Measurements from ENCODE around the gene KSR1. TPM values are rescaled to one million over a fixed set of nuclear protein-coding genes. Genes with fewer than 3 reads are reported as not detected.

The KSR1 gene
- total and polyA plus RNA-seq, 9 of the 15 experiments (the other 6 are each of a cell fraction or from before 2014, with no cell fraction given) = 1.4 to 51.7 (median 18.4) TPM

DNA sequence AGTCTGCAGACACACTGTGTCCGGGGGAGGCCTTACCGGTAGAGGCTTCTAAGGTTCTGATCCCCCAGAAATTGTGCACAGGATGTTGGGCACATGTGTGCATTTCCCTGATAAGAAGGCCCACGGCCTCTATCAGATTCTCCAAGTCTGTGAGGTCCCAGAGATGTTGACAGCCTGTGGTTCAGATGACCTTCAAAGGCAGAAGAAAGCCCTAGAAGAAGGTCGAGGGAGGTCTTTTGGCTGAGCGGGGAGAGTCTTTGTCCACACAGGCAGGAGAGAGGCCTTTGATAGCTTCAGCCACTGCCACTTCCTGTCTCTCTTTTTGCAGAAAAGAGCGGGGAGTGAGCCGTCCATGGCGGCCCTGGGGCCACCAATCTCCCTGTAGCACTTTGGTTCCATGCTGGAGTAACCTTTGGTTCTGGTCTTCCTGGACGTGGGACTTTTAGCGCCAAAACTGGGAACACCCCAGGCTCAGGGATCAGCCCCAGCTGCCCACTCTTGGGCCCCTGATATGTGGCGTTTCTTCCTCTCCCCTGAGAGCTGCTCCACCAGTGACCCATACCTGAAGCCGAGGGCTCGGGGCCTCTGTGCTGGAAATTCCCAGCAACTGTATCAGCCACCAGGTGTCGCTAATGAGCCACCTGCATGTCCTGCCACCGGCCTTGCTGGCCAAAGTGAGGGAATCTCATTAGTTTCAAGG is 146.6 kb downstream of the KSR1 start (continued):
- TF ChIP-seq, protein P1, sequence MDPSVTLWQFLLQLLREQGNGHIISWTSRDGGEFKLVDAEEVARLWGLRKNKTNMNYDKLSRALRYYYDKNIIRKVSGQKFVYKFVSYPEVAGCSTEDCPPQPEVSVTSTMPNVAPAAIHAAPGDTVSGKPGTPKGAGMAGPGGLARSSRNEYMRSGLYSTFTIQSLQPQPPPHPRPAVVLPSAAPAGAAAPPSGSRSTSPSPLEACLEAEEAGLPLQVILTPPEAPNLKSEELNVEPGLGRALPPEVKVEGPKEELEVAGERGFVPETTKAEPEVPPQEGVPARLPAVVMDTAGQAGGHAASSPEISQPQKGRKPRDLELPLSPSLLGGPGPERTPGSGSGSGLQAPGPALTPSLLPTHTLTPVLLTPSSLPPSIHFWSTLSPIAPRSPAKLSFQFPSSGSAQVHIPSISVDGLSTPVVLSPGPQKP (CRISPR knock-in tag; IDR thresholded peaks at IDR 0.05) = no peak
- TF ChIP-seq MTF1 (CRISPR knock-in tag; IDR thresholded peaks at IDR 0.05; ENCODE audit: borderline replicate concordance) (no peak), POLR2AphosphoS2 (IDR thresholded peaks at IDR 0.05; ENCODE audit: low read length) (no peak), BCOR (IDR thresholded peaks at IDR 0.05) (0 out of 2 replicates have a peak, but pooled peaks have one; percentile 22), ZNF133 (CRISPR knock-in tag; IDR thresholded peaks at IDR 0.05) (no peak), ZNF274 (IDR thresholded peaks at IDR 0.05; ENCODE audit: borderline replicate concordance, low read depth, low read length) (no peak), ATF1 (CRISPR knock-in tag; IDR thresholded peaks at IDR 0.05) (no peak), ATF1 (tag; IDR thresholded peaks at IDR 0.05) (no peak; the same call in 1 of the 2 replicates), ZNF584 (CRISPR knock-in tag; IDR thresholded peaks at IDR 0.05; ENCODE audit: low read depth) (peak; percentile 75), EP400 (IDR thresholded peaks at IDR 0.05) (0 out of 2 replicates have a peak, but pooled peaks have one; percentile 68), VEZF1 (CRISPR knock-in tag; IDR thresholded peaks at IDR 0.05) (peak; percentile 53; the same call in 1 of the 2 replicates), YY1 (IDR thresholded peaks at IDR 0.05; ENCODE audit: borderline replicate concordance in 1 of 3, control insufficient read depth in 1 of 3, extremely low read depth in 1 of 3, insufficient read depth in 3 of 3, insufficient read length in 1 of 3, insufficient replicate concordance in 2 of 3, low read depth in 1 of 3, low read length in 2 of 3) (peak in 1 of 3 experiments; percentile 63), TEAD2 (tag; IDR thresholded peaks at IDR 0.05) (no peak), RBM17 (IDR thresholded peaks at IDR 0.05; ENCODE audit: borderline replicate concordance, low read depth, low read length) (no peak), TFAP4 (CRISPR knock-in tag; IDR thresholded peaks at IDR 0.05; ENCODE audit: borderline replicate concordance) (peak; percentile 23; the same call in 1 of the 2 replicates), ZBTB7A (IDR thresholded peaks at IDR 0.05; ENCODE audit: borderline replicate concordance, control insufficient read depth, low read depth, low read length) (no peak), ZNF655 (CRISPR knock-in tag; IDR thresholded peaks at IDR 0.05) (no peak), KDM4B (IDR thresholded peaks at IDR 0.05; ENCODE audit: borderline replicate concordance in 2 of 2, low read depth in 1 of 2) (no peak; a peak in 1 of 4 replicates), STAT5A (IDR thresholded peaks at IDR 0.05; ENCODE audit: borderline replicate concordance, low read length) (peak; percentile 85)
- TF ChIP-seq, protein P2, sequence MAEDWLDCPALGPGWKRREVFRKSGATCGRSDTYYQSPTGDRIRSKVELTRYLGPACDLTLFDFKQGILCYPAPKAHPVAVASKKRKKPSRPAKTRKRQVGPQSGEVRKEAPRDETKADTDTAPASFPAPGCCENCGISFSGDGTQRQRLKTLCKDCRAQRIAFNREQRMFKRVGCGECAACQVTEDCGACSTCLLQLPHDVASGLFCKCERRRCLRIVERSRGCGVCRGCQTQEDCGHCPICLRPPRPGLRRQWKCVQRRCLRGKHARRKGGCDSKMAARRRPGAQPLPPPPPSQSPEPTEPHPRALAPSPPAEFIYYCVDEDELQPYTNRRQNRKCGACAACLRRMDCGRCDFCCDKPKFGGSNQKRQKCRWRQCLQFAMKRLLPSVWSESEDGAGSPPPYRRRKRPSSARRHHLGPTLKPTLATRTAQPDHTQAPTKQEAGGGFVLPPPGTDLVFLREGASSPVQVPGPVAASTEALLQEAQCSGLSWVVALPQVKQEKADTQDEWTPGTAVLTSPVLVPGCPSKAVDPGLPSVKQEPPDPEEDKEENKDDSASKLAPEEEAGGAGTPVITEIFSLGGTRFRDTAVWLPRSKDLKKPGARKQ (CRISPR knock-in tag; IDR thresholded peaks at IDR 0.05) = no peak
